Mucosa of rectum (tissue), 2 donors: ENCODE results near the gene ERN2.
"Not testable (repeated sequence)": the region's sequence is repeated elsewhere in the genome, so short reads cannot be mapped to it uniquely, and the experiment has no call there.

Experiments
- H3K27ac ChIP-seq, 2 donors: one replicate each; pipeline ENCODE4 v1.7.0; 2013; ENCODE audit warnings: inconsistent platforms in 2 of 2, low read depth in 2 of 2, low read length in 2 of 2
- H3K27me3 ChIP-seq, 2 donors: one replicate each; pipeline ENCODE4 v1.7.0; 2013; ENCODE audit warnings: low read length in 2 of 2; ENCODE audit not compliant: control insufficient read depth in 2 of 2, insufficient read depth in 2 of 2
- H3K36me3 ChIP-seq, 2 donors: one replicate each; pipeline ENCODE4 v1.7.0; 2013; ENCODE audit warnings: low read length in 2 of 2; ENCODE audit not compliant: control insufficient read depth in 2 of 2, insufficient read depth in 2 of 2
- H3K4me1 ChIP-seq, 2 donors: one replicate each; pipeline ENCODE4 v1.7.0; 2013; ENCODE audit warnings: low read length in 2 of 2, mild to moderate bottlenecking in 1 of 2; ENCODE audit not compliant: control insufficient read depth in 2 of 2, insufficient read depth in 2 of 2
- H3K4me3 ChIP-seq, 2 donors: one replicate each; pipeline ENCODE4 v1.7.0; 2013; ENCODE audit warnings: low read length in 2 of 2
- H3K9ac ChIP-seq, 2 donors: one replicate each; pipeline ENCODE4 v1.7.0; 2013; ENCODE audit warnings: low read length in 2 of 2, low read depth in 1 of 2, mild to moderate bottlenecking in 1 of 2
- H3K9me3 ChIP-seq, 2 donors: one replicate each; pipeline ENCODE4 v1.7.0; 2013; ENCODE audit warnings: low read length in 2 of 2; ENCODE audit not compliant: control insufficient read depth in 2 of 2
- donor health status: healthy.
- donor health status: Normal muscosa, but diverticular disease.

ERN2 gene

GRCh38 chr16:23712976-23713375, at the start of gene ERN2:
Gene ERN2 (minus strand): TSS chr16:23713222. CDS start chr16:23713187, 35 bp downstream.
- Histone ChIP-seq H3K4me1 (peaks cover 4 to 11% of the 10 kb centered on the region in 2 donors), H3K4me3 (peak within 1 kb of the TSS; percentile 72 to 82), H3K27me3 (peaks cover 0 to 2% of the 10 kb centered on the region in 2 donors), H3K36me3 (peaks cover 26 to 27% of the 10 kb centered on the region in 2 donors), H3K9ac (peak within 1 kb of the TSS; percentile 82 to 83), H3K27ac (peak within 1 kb of the TSS; percentile 86 to 88), H3K9me3 (peaks cover 0 to 7% of the 10 kb centered on the region in 2 donors)

- Histone ChIP-seq H3K27me3 (peaks cover 4 to 10% of the 10 kb centered on the region in 2 donors), H3K27ac (no peak overlapping the region), H3K36me3 (peaks cover 6 to 12% of the 10 kb centered on the region in 2 donors), H3K4me1 (peaks cover 10 to 17% of the 10 kb centered on the region in 2 donors), H3K9ac (no peak overlapping the region), H3K9me3 (no peaks in the 10 kb centered on the region), H3K4me3 (no peak overlapping the region)
Observed at GRCh38 chr16:23757937-23758619, 45.1 kb upstream of the ERN2 start.

- Histone ChIP-seq H3K27ac (no peak overlapping the region), H3K36me3 (peaks cover 6 to 12% of the 10 kb centered on the region in 2 donors), H3K9ac (no peak overlapping the region), H3K4me3 (peak overlapping the region in 1 of 2 donors; percentile 73), H3K27me3 (peaks cover 4 to 10% of the 10 kb centered on the region in 2 donors), H3K4me1 (peaks cover 10 to 17% of the 10 kb centered on the region in 2 donors), H3K9me3 (no peaks in the 10 kb centered on the region)
Observed at GRCh38 chr16:23757116-23757515, 44.1 kb upstream of the ERN2 start.

- Histone ChIP-seq H3K4me3 (peak overlapping the region; percentile 73 to 83), H3K9ac (peak overlapping the region; percentile 68 to 89), H3K4me1 (peaks cover 10 to 17% of the 10 kb centered on the region in 2 donors), H3K9me3 (no peaks in the 10 kb centered on the region), H3K36me3 (peaks cover 6 to 12% of the 10 kb centered on the region in 2 donors), H3K27me3 (peaks cover 4 to 10% of the 10 kb centered on the region in 2 donors), H3K27ac (peak overlapping the region; percentile 85 to 89)
Observed at GRCh38 chr16:23755484-23755809, 42.4 kb upstream of the ERN2 start.

GRCh38 chr16:23754594-23755483, 41.8 kb upstream of the ERN2 start, which contains the start of gene CHP2:
Gene CHP2 (plus strand): TSS chr16:23755026. CDS start chr16:23755050, 24 bp downstream.
- H3K27me3 ChIP-seq = peaks cover 4 to 10% of the 10 kb centered on the region in 2 donors
- peak within 1 kb of the TSS; percentile 85 to 89 for H3K27ac ChIP-seq
- H3K9ac ChIP-seq = peak within 1 kb of the TSS; percentile 68 to 89
- peaks cover 6 to 12% of the 10 kb centered on the region in 2 donors for H3K36me3 ChIP-seq
- peak within 1 kb of the TSS; percentile 73 to 83 for H3K4me3 ChIP-seq
- H3K4me1 ChIP-seq = peaks cover 8 to 17% of the 10 kb centered on the region in 2 donors
- no peaks in the 10 kb centered on the region for H3K9me3 ChIP-seq

- Histone ChIP-seq H3K4me1 (peaks cover 7 to 17% of the 10 kb centered on the region in 2 donors), H3K9me3 (no peaks in the 10 kb centered on the region), H3K36me3 (peaks cover 6 to 12% of the 10 kb centered on the region in 2 donors), H3K4me3 (peak overlapping the region; percentile 73 to 83), H3K9ac (no peak overlapping the region), H3K27me3 (peaks cover 4 to 10% of the 10 kb centered on the region in 2 donors), H3K27ac (peak overlapping the region; percentile 85 to 89)
Observed at GRCh38 chr16:23753908-23754593, 41.0 kb upstream of the ERN2 start.

GRCh38 chr16:23751053-23751452, 38.0 kb upstream of the ERN2 start:
- not testable (repeated sequence) for H3K4me3 ChIP-seq, H3K9ac ChIP-seq, H3K27ac ChIP-seq, H3K9me3 ChIP-seq, H3K36me3 ChIP-seq
- peaks cover 0 to 12% of the 10 kb centered on the region in 2 donors for H3K4me1 ChIP-seq
- H3K27me3 ChIP-seq = peaks cover 4 to 10% of the 10 kb centered on the region in 2 donors

- Histone ChIP-seq H3K9ac (no peak overlapping the region), H3K4me3 (no peak overlapping the region), H3K27me3 (peaks cover 0 to under 1% of the 10 kb centered on the region in 2 donors), H3K4me1 (peaks cover 6 to 25% of the 10 kb centered on the region in 2 donors), H3K9me3 (no peaks in the 10 kb centered on the region), H3K27ac (no peak overlapping the region), H3K36me3 (no peaks in the 10 kb centered on the region)
Observed at GRCh38 chr16:23748630-23749029, 35.6 kb upstream of the ERN2 start.

GRCh38 chr16:23745263-23745662, 32.2 kb upstream of the ERN2 start:
- H3K27me3 ChIP-seq = no peaks in the 10 kb centered on the region
- no peaks in the 10 kb centered on the region for H3K9me3 ChIP-seq
- peaks cover 6 to 25% of the 10 kb centered on the region in 2 donors for H3K4me1 ChIP-seq
- H3K9ac ChIP-seq = no peak overlapping the region
- no peaks in the 10 kb centered on the region for H3K36me3 ChIP-seq
- H3K4me3 ChIP-seq = no peak overlapping the region
- peak overlapping the region; percentile 65 to 66 for H3K27ac ChIP-seq
